HepG2 (cell line): Measurements from ENCODE around the gene SCFD2. TPM values are rescaled to one million over a fixed set of nuclear protein-coding genes. Genes with fewer than 3 reads are reported as not detected.

Experiments used
- ATAC-seq: fragments of 200-7000 bp; cut with Tn5 transposase; 3 replicates; pipeline ENCODE4 v1.9.1; 2020; ENCODE audit warnings: mild to moderate bottlenecking, moderate library complexity
- BruUV-seq: library from RNA; stranded (reverse); fragments of 400-500 nt; replicated peaks from 2 replicates; lab custom pipeline; 2021; lab: Mats Ljungman, UMichigan
- CTCF ChIA-PET: fragments of 300-600 bp; formaldehyde crosslinking; extraction: SDS; loops from one replicate; lab custom pipeline; 2021; ENCODE audit warnings: low total read pairs, inconsistent platforms, low intra/inter-chr PET ratio; lab: Yijun Ruan, JAX
- POLR2A ChIA-PET: fragments of 350-600 bp; sonication (Branson Sonifier 250); formaldehyde crosslinking; loops from one replicate; lab custom pipeline; 2020; ENCODE audit warnings: antibody characterized with exemption, inconsistent platforms; lab: Yijun Ruan, JAX
- DNase-seq: peaks from one replicate; pipeline ENCODE4 v3.0.0-alpha.2; 2015; ENCODE audit warnings: low spot score
- FAIRE-seq: peaks from 3 replicates; lab custom pipeline; 2011; peaks lifted over from hg19 to GRCh38; lab: Jason Lieb, UNC
- H2AFZ ChIP-seq: one replicate; pipeline ENCODE4 v1.6.1; 2011; ENCODE audit warnings: low read length, inconsistent platforms
- H3K27ac ChIP-seq: fragments of 300-600 bp; 3 replicates; pipeline ENCODE4 v1.8.0; 2011; ENCODE audit warnings: mixed run types, mild to moderate bottlenecking, mixed read lengths, low read length, inconsistent platforms; ENCODE audit not compliant: insufficient read depth; ENCODE audit errors: extremely low read length
- H3K27me3 ChIP-seq, 2 experiments: fragments of 200-600 bp in 1 of 2; 2 replicates in 1 of 2; 3 replicates in 1 of 2; pipeline versions ENCODE4 v1.6.0 to v1.8.0; 2011; ENCODE audit warnings: low read length in 2 of 2, mild to moderate bottlenecking in 2 of 2, moderate library complexity in 2 of 2, inconsistent platforms in 1 of 2; ENCODE audit not compliant: insufficient read depth in 2 of 2, control insufficient read depth in 1 of 2
- H3K36me3 ChIP-seq, 2 experiments: fragments of 200-600 bp in 1 of 2; replicated peaks in 1 of 2; 2 replicates in 1 of 2; 3 replicates in 1 of 2; pipeline versions ENCODE4 v1.5.1 to v1.8.0; 2011; ENCODE audit warnings: low read length in 2 of 2, inconsistent platforms in 1 of 2; ENCODE audit not compliant: insufficient read depth in 2 of 2, control insufficient read depth in 1 of 2
- H3K4me1 ChIP-seq: 2 replicates; pipeline ENCODE4 v1.5.1; 2012; ENCODE audit warnings: low read length, inconsistent platforms; ENCODE audit not compliant: insufficient read depth
- H3K4me2 ChIP-seq: 2 replicates; pipeline ENCODE4 v1.6.0; 2011; ENCODE audit warnings: low read depth, low read length, inconsistent platforms
- H3K4me3 ChIP-seq, 3 experiments: fragments of 200-600 bp in 1 of 3; sonication (generic), shearing (Covaris generic) in 1 of 3; replicated peaks in 1 of 3; 2 replicates each; pipeline ENCODE4 v1.5.1; 2011 to 2016; ENCODE audit warnings: low read length in 3 of 3, inconsistent platforms in 2 of 3, low read depth in 2 of 3, mild to moderate bottlenecking in 2 of 3, control low read depth in 1 of 3, mixed read lengths in 1 of 3; ENCODE audit not compliant: insufficient read depth in 1 of 3
- H3K79me2 ChIP-seq: one replicate; pipeline ENCODE4 v1.6.1; 2011; ENCODE audit warnings: low read length, inconsistent platforms; ENCODE audit not compliant: insufficient read depth
- H3K9ac ChIP-seq: 2 replicates; pipeline ENCODE4 v1.6.0; 2011; ENCODE audit warnings: mild to moderate bottlenecking, low read depth, low read length, inconsistent platforms; ENCODE audit not compliant: insufficient read depth
- H3K9me3 ChIP-seq: 2 replicates; pipeline ENCODE4 v1.5.1; 2012; ENCODE audit warnings: mild to moderate bottlenecking, low read length
- H4K20me1 ChIP-seq: 2 replicates; pipeline ENCODE4 v1.6.0; 2011; ENCODE audit warnings: inconsistent platforms, mild to moderate bottlenecking, low read length, moderate library complexity; ENCODE audit not compliant: insufficient read depth
- CBFB ChIP-seq: sonication (generic); formaldehyde crosslinking; IDR thresholded peaks from 2 replicates; pipeline ENCODE4 v1.4.0; 2020; ENCODE audit warnings: missing genetic modification reagents
- DBP ChIP-seq: sonication (generic); formaldehyde crosslinking; IDR thresholded peaks from 2 replicates; pipeline ENCODE4 v1.4.0; 2020; ENCODE audit warnings: missing genetic modification reagents; ENCODE audit errors: not compliant biosample characterization
- DPF2 ChIP-seq: sonication (generic); formaldehyde crosslinking; IDR thresholded peaks from 2 replicates; pipeline ENCODE4 v1.4.0; 2020; ENCODE audit warnings: mild to moderate bottlenecking, low read depth, missing genetic modification reagents, borderline replicate concordance
- IRF2 ChIP-seq: IDR thresholded peaks from 2 replicates; pipeline ENCODE4 v1.6.1; 2018; ENCODE audit warnings: missing genetic modification reagents, missing compliant biosample characterization
- NFYB ChIP-seq: sonication (generic); formaldehyde crosslinking; IDR thresholded peaks from 2 replicates; pipeline ENCODE4 v1.4.0; 2020; ENCODE audit warnings: missing genetic modification reagents
- PHF21A ChIP-seq: sonication (generic); formaldehyde crosslinking; IDR thresholded peaks from 2 replicates; pipeline ENCODE4 v1.5.0; 2020; ENCODE audit warnings: mild to moderate bottlenecking, missing genetic modification reagents
- STAG1 ChIP-seq: sonication (generic); formaldehyde crosslinking; IDR thresholded peaks from 2 replicates; pipeline ENCODE4 v1.4.0; 2020; ENCODE audit warnings: missing genetic modification reagents
- TAF15 ChIP-seq: fragments of 200-400 bp; formaldehyde crosslinking; IDR thresholded peaks from one replicate; pipeline ENCODE4 v1.6.1; 2018; ENCODE audit warnings: mild to moderate bottlenecking, low read depth, low read length; ENCODE audit not compliant: poor library complexity, severe bottlenecking
- TFE3 ChIP-seq: IDR thresholded peaks from 2 replicates; pipeline ENCODE4 v1.6.1; 2016
- XBP1 ChIP-seq: sonication (generic); formaldehyde crosslinking; IDR thresholded peaks from 2 replicates; pipeline ENCODE4 v1.5.0; 2020; ENCODE audit warnings: missing genetic modification reagents
- ZBTB8A ChIP-seq: sonication (generic); formaldehyde crosslinking; IDR thresholded peaks from 2 replicates; pipeline ENCODE4 v1.4.0; 2020; ENCODE audit warnings: mild to moderate bottlenecking, low read depth, missing genetic modification reagents, borderline replicate concordance
- ZFP37 ChIP-seq: sonication (generic); formaldehyde crosslinking; IDR thresholded peaks from 2 replicates; pipeline ENCODE4 v1.4.0; 2020; ENCODE audit warnings: missing genetic modification reagents, borderline replicate concordance
- ZMYM2 ChIP-seq: sonication (generic); formaldehyde crosslinking; IDR thresholded peaks from 2 replicates; pipeline ENCODE4 v1.8.0; 2022; ENCODE audit warnings: mild to moderate bottlenecking, missing genetic modification reagents
- ZNF275 ChIP-seq: sonication (generic); formaldehyde crosslinking; IDR thresholded peaks from 2 replicates; pipeline ENCODE4 v1.8.0; 2022; ENCODE audit warnings: missing genetic modification reagents, mild to moderate bottlenecking, inconsistent platforms, borderline replicate concordance
- ZNF33B ChIP-seq: sonication (generic); formaldehyde crosslinking; IDR thresholded peaks from 2 replicates; pipeline ENCODE4 v1.5.1; 2020; ENCODE audit warnings: mild to moderate bottlenecking, missing genetic modification reagents
- ZNF441 ChIP-seq: sonication (generic); formaldehyde crosslinking; IDR thresholded peaks from 2 replicates; pipeline ENCODE4 v1.7.0; 2021; ENCODE audit warnings: missing genetic modification reagents, borderline replicate concordance
- ZNF598 ChIP-seq: sonication (generic); formaldehyde crosslinking; IDR thresholded peaks from 2 replicates; pipeline ENCODE4 v1.5.1; 2020; ENCODE audit warnings: mild to moderate bottlenecking, missing genetic modification reagents, borderline replicate concordance
- ZNF619 ChIP-seq: sonication (generic); formaldehyde crosslinking; IDR thresholded peaks from 2 replicates; pipeline ENCODE4 v1.4.0; 2020; ENCODE audit warnings: mild to moderate bottlenecking, missing genetic modification reagents
- ZNF704 ChIP-seq: sonication (generic); formaldehyde crosslinking; IDR thresholded peaks from 2 replicates; pipeline ENCODE4 v1.8.1; 2023; ENCODE audit warnings: mild to moderate bottlenecking, inconsistent platforms, moderate library complexity, missing genetic modification reagents, borderline replicate concordance
- ZSCAN12 ChIP-seq: sonication (generic); formaldehyde crosslinking; IDR thresholded peaks from 2 replicates; pipeline ENCODE4 v1.9.0; 2021; ENCODE audit warnings: mild to moderate bottlenecking, missing genetic modification reagents
- in situ Hi-C: cut with HindIII; loops from 2 replicates; pipeline ENCODE4 v1.10.0; 2017; ENCODE audit warnings: low pct_unique_long_range_greater_than_20kb; ENCODE audit not compliant: extremely low pct_ligation_motif_present
- intact Hi-C: fragments of 100-400 bp; cut with micrococcal nuclease; formaldehyde crosslinking; loops from one replicate; pipeline ENCODE4 v1.10.0; 2022; ENCODE audit not compliant: unreplicated experiment
- polyA plus RNA-seq, 8 experiments: library from polyadenylated mRNA; depleted of rRNA in 3 of 8; stranded (reverse) in 7 of 8; unstranded in 1 of 8; fragments of >200 nt; fragmentation: Illumina TruSeq in 4 of 8; extraction: Trizol in 4 of 8; gene quantifications; 2 replicates each; pipeline versions ENCODE4 v1.2.1 to v1.2.3, GENCODE V29; 2011 to 2016; ENCODE audit warnings: low read depth in 4 of 8, missing spikeins in 1 of 8, mixed read lengths in 1 of 8; ENCODE audit not compliant: insufficient read depth in 1 of 8
- total RNA-seq, 5 experiments: library from RNA; depleted of rRNA; stranded (reverse); fragments of >200 nt; fragmentation: Illumina TruSeq; extraction: Trizol; gene quantifications; 2 replicates each; pipeline ENCODE4 v1.2.3, GENCODE V29; 2016; ENCODE audit warnings: low read depth in 1 of 5

SCFD2 gene
- total and polyA plus RNA-seq, 2 of the 13 experiments (the other 11 are each of a cell fraction or from before 2014, with no cell fraction given) = 4.6 to 15.6 TPM

- no peak for TF ChIP-seq ZMYM2 (CRISPR knock-in tag)
- TF ChIP-seq, all 625 proteins: peak for 0
Observed at GRCh38 chr4:53361451-53361850, 4.4 kb downstream of the SCFD2 start (continued).

GRCh38 chr4:53355930-53356521, 9.8 kb downstream of the SCFD2 start:
- Histone ChIP-seq H3K27me3 (no peaks in the 10 kb centered on the region), H4K20me1 (no peaks in the 10 kb centered on the region), H3K4me1 (peaks cover 9% of the 10 kb centered on the region; the same call in 1 of the 2 replicates), H3K27ac (no peak overlapping the region), H3K4me3 (no peak overlapping the region), H3K4me2 (no peak overlapping the region), H3K9ac (no peak overlapping the region), H3K9me3 (no peaks in the 10 kb centered on the region), H2AFZ (no peak overlapping the region), H3K36me3 (no peaks in the 10 kb centered on the region; a peak in 2 of 5 replicates), H3K79me2 (peaks cover 4% of the 10 kb centered on the region)
- in situ Hi-C loops (no loop called here), intact Hi-C loops (no loop called here)
- FAIRE-seq = no peak
- no peak for ATAC-seq
- ChIA-PET CTCF (no interaction called here), POLR2A (no interaction called here)
- no TSS peak for BruUV-seq
- DNase-seq = no peak
- TF ChIP-seq ZNF441 (no peak), STAG1 (CRISPR knock-in tag) (no peak), ZNF619 (CRISPR knock-in tag) (no peak), ZNF704 (CRISPR knock-in tag) (no peak), ZNF598 (CRISPR knock-in tag) (no peak), ZSCAN12 (CRISPR knock-in tag) (no peak), NFYB (no peak), CBFB (CRISPR knock-in tag) (no peak), DBP (CRISPR knock-in tag) (no peak), ZBTB8A (CRISPR knock-in tag) (no peak), ZNF33B (CRISPR knock-in tag) (no peak), TAF15 (no peak), PHF21A (CRISPR knock-in tag) (no peak), DPF2 (CRISPR knock-in tag) (no peak), ZNF275 (CRISPR knock-in tag) (no peak), XBP1 (no peak), ZFP37 (CRISPR knock-in tag) (no peak), TFE3 (CRISPR knock-in tag) (no peak), IRF2 (CRISPR knock-in tag) (no peak)
